ENCODE measurements around the gene SNAI3. TPM values are rescaled to one million over a fixed set of nuclear protein-coding genes. Genes with fewer than 3 reads are reported as not detected.

The SNAI3 gene
- total and polyA plus RNA-seq, 5 donors from 2014 or later: 10.4 to 17.4 (median 16.1) TPM

DNA sequence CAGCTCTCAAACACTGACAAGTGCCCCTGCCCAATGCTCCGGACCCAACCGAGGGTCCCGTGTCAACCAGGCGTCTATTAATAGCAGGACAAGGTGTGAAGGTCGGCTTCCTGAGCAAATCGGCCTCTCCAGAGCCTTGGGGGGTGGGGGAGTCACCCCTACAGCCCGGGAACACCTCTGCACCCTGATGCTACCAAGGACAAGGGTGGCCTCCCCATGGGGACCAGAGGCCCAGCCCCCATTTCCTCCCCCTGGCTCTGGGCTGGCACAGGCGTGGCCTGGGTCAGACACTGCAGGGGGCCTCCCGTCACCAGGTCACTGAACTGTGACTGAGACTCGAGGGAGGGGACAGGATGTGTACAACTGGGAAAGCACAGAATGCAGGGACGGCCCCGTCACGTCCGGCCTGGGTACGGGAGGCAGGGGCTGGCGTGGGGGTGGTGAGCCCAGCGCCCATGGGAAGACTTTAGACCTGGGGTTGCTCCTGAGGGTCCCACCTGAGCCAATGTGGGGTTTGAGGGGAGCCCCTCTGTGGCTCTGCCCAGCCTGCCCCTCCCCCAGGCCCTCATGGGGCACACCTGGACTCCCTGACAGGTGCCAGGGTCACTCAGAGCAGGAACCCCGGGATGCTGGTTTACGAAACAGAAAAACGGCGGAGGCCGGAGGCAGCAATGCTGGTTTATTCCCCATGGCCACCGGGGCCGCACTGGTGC, 34.9 kb downstream of the SNAI3 start:
- peak overlapping the region; percentile 91 to 97 (median 94) for H3K4me3 Mint-ChIP-seq
- H3K27ac ChIP-seq (ENCODE audit: insufficient read depth, low read length, poor library complexity, severe bottlenecking): peak overlapping the region; percentile 92
- H3K4me1 Mint-ChIP-seq: peaks cover 0 to 23% (median 7%) of the 10 kb centered on the region in 4 donors
- H3K27me3 Mint-ChIP-seq: no peaks in the 10 kb centered on the region
- DNase-seq (peak; percentile 66 to 93 (median 76)), ATAC-seq (ENCODE audit: low read depth in 2 of 2) (peak; percentile 74 to 77)
- H3K27ac Mint-ChIP-seq: peak overlapping the region; percentile 38 to 97 (median 92)
- no peaks in the 10 kb centered on the region for H3K27me3 ChIP-seq (ENCODE audit: control insufficient read depth, insufficient read depth, low read length)
- peak overlapping the region; percentile 65 for H3K4me3 ChIP-seq (ENCODE audit: low read depth, low read length)
- H3K4me1 ChIP-seq (ENCODE audit: control insufficient read depth, insufficient read depth, low read length, poor library complexity, severe bottlenecking): peaks cover 44% of the 10 kb centered on the region
- peaks cover 0 to 4% (median 0%) of the 10 kb centered on the region in 7 donors for H3K9me3 Mint-ChIP-seq
- no peaks in the 10 kb centered on the region for H3K9me3 ChIP-seq (ENCODE audit: control insufficient read depth in 2 of 2, low read length in 2 of 2)
- no peaks in the 10 kb centered on the region for H3K36me3 ChIP-seq (ENCODE audit: control insufficient read depth, insufficient read depth, low read length)
- peaks cover 9% of the 10 kb centered on the region for H3K36me3 Mint-ChIP-seq

- peaks cover 0 to 26% (median 7%) of the 10 kb centered on the region in 4 donors for H3K4me1 Mint-ChIP-seq
- peaks cover 9% of the 10 kb centered on the region for H3K36me3 Mint-ChIP-seq
- Histone ChIP-seq H3K27me3 (ENCODE audit: control insufficient read depth, insufficient read depth, low read length) (no peaks in the 10 kb centered on the region), H3K4me1 (ENCODE audit: control insufficient read depth, insufficient read depth, low read length, poor library complexity, severe bottlenecking) (peaks cover 44% of the 10 kb centered on the region), H3K4me3 (ENCODE audit: low read depth, low read length) (peak within 1 kb of the TSS; percentile 67), H3K9me3 (ENCODE audit: control insufficient read depth in 2 of 2, low read length in 2 of 2) (no peaks in the 10 kb centered on the region), H3K36me3 (ENCODE audit: control insufficient read depth, insufficient read depth, low read length) (no peaks in the 10 kb centered on the region), H3K27ac (ENCODE audit: insufficient read depth, low read length, poor library complexity, severe bottlenecking) (peak within 1 kb of the TSS; percentile 92)
- H3K27ac Mint-ChIP-seq: peak within 1 kb of the TSS; percentile 38 to 97 (median 92)
- H3K4me3 Mint-ChIP-seq: peak within 1 kb of the TSS; percentile 91 to 97 (median 94)
- DNase-seq (peak; percentile 77 to 89 (median 79)), ATAC-seq (ENCODE audit: low read depth in 2 of 2) (peak; percentile 83 to 85)
- peaks cover 0 to 4% (median 0%) of the 10 kb centered on the region in 7 donors for H3K9me3 Mint-ChIP-seq
- no peaks in the 10 kb centered on the region for H3K27me3 Mint-ChIP-seq
Observed at GRCh38 chr16:88650749-88651275, 35.5 kb downstream of the SNAI3 start, which contains the start of gene CYBA. CYBA (minus strand) TSS chr16:88651053; CDS start chr16:88651013, 40 bp downstream.

GRCh38 chr16:88649924-88650748, 36.2 kb downstream of the SNAI3 start:
- Mint-ChIP-seq H3K36me3 (peaks cover 11% of the 10 kb centered on the region), H3K4me1 (peaks cover 0 to 27% (median 7%) of the 10 kb centered on the region in 4 donors), H3K9me3 (peaks cover 0 to 4% (median 0%) of the 10 kb centered on the region in 7 donors), H3K27ac (peak overlapping the region in 2 of 3 donors; percentile 35 to 93), H3K4me3 (peak overlapping the region; percentile 91 to 97 (median 94)), H3K27me3 (no peaks in the 10 kb centered on the region)
- Histone ChIP-seq H3K27ac (ENCODE audit: insufficient read depth, low read length, poor library complexity, severe bottlenecking) (peak overlapping the region; percentile 92), H3K4me1 (ENCODE audit: control insufficient read depth, insufficient read depth, low read length, poor library complexity, severe bottlenecking) (peaks cover 44% of the 10 kb centered on the region), H3K4me3 (ENCODE audit: low read depth, low read length) (peak overlapping the region; percentile 67), H3K36me3 (ENCODE audit: control insufficient read depth, insufficient read depth, low read length) (no peaks in the 10 kb centered on the region), H3K9me3 (ENCODE audit: control insufficient read depth in 2 of 2, low read length in 2 of 2) (no peaks in the 10 kb centered on the region), H3K27me3 (ENCODE audit: control insufficient read depth, insufficient read depth, low read length) (no peaks in the 10 kb centered on the region)
- DNase-seq (peak in 2 of 3 donors; percentile 56), ATAC-seq (ENCODE audit: low read depth in 2 of 2) (peak; percentile 5 to 10)

DNA sequence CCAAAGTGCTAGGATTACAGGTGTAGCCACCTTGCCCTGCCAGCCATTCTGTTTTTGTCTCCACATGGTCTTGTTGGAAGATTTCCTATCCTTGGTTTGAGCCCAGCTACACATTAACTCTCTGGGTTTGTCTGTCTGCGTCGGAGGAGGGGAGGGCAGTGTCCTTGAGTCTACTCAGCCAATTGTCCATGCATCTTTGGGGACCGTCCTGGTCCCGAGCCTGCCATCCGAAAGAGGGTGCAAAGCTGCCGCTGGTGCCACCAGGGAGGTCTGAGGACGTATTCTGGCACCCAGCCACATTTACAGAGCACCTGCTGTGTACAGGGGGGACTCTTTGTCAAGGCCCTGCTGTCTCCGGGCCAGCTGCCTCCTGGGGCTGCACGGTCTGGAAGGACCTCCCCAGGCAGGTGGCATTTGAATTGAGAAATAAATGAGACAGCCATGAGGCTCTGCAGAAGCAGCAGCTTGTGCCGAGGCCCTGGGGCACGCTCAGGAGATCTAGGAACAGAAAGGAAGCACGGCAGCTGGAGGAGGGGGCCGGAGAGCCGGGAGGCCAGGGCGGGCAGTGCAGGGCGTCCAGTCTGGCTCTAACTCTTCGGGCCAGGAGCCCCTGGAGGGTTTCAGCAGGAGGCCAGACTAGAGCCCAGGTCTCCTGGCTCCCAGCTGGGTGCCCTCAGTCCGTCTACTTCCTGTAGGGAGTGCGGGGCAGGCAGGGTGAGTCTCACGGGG, 36.9 kb downstream of the SNAI3 start:
- H3K27me3 Mint-ChIP-seq: no peaks in the 10 kb centered on the region
- H3K36me3 Mint-ChIP-seq: peaks cover 12% of the 10 kb centered on the region
- DNase-seq: no peak
- H3K27ac ChIP-seq (ENCODE audit: insufficient read depth, low read length, poor library complexity, severe bottlenecking): peak overlapping the region; percentile 92
- no peaks in the 10 kb centered on the region for H3K27me3 ChIP-seq (ENCODE audit: control insufficient read depth, insufficient read depth, low read length)
- H3K36me3 ChIP-seq (ENCODE audit: control insufficient read depth, insufficient read depth, low read length): no peaks in the 10 kb centered on the region
- peak overlapping the region; percentile 91 to 97 (median 94) for H3K4me3 Mint-ChIP-seq
- peaks cover 0 to 35% (median 10%) of the 10 kb centered on the region in 4 donors for H3K4me1 Mint-ChIP-seq
- peaks cover 44% of the 10 kb centered on the region for H3K4me1 ChIP-seq (ENCODE audit: control insufficient read depth, insufficient read depth, low read length, poor library complexity, severe bottlenecking)
- peak overlapping the region; percentile 76 to 89 (median 79) for H3K27ac Mint-ChIP-seq
- no peak for ATAC-seq (ENCODE audit: low read depth in 2 of 2)
- H3K9me3 Mint-ChIP-seq: peaks cover 0 to 4% (median 0%) of the 10 kb centered on the region in 7 donors
- H3K9me3 ChIP-seq (ENCODE audit: control insufficient read depth in 2 of 2, low read length in 2 of 2): no peaks in the 10 kb centered on the region
- peak overlapping the region; percentile 19 for H3K4me3 ChIP-seq (ENCODE audit: low read depth, low read length)

GRCh38 chr16:88647178-88648070, 38.9 kb downstream of the SNAI3 start:
- Histone ChIP-seq H3K27me3 (ENCODE audit: control insufficient read depth, insufficient read depth, low read length) (no peaks in the 10 kb centered on the region), H3K27ac (ENCODE audit: insufficient read depth, low read length, poor library complexity, severe bottlenecking) (no peak overlapping the region), H3K4me3 (ENCODE audit: low read depth, low read length) (no peak overlapping the region), H3K4me1 (ENCODE audit: control insufficient read depth, insufficient read depth, low read length, poor library complexity, severe bottlenecking) (peaks cover 44% of the 10 kb centered on the region), H3K9me3 (ENCODE audit: control insufficient read depth in 2 of 2, low read length in 2 of 2) (no peaks in the 10 kb centered on the region), H3K36me3 (ENCODE audit: control insufficient read depth, insufficient read depth, low read length) (peaks cover 9% of the 10 kb centered on the region)
- DNase-seq: no peak
- H3K9me3 Mint-ChIP-seq: peaks cover 0 to 4% (median 0%) of the 10 kb centered on the region in 7 donors
- H3K36me3 Mint-ChIP-seq: peaks cover 12% of the 10 kb centered on the region
- no peaks in the 10 kb centered on the region for H3K27me3 Mint-ChIP-seq
- H3K27ac Mint-ChIP-seq: no peak overlapping the region
- ATAC-seq (ENCODE audit: low read depth in 2 of 2): no peak
- peaks cover 0 to 35% (median 14%) of the 10 kb centered on the region in 4 donors for H3K4me1 Mint-ChIP-seq
- H3K4me3 Mint-ChIP-seq: peak overlapping the region in 2 of 4 donors; percentile 38 to 63

- H3K36me3 Mint-ChIP-seq: peaks cover 12% of the 10 kb centered on the region
- peak overlapping the region; percentile 14 for H3K27ac ChIP-seq (ENCODE audit: insufficient read depth, low read length, poor library complexity, severe bottlenecking)
- DNase-seq (no peak), ATAC-seq (ENCODE audit: low read depth in 2 of 2) (no peak)
- no peaks in the 10 kb centered on the region for H3K27me3 ChIP-seq (ENCODE audit: control insufficient read depth, insufficient read depth, low read length)
- no peak overlapping the region for H3K4me3 ChIP-seq (ENCODE audit: low read depth, low read length)
- H3K36me3 ChIP-seq (ENCODE audit: control insufficient read depth, insufficient read depth, low read length): peaks cover 9% of the 10 kb centered on the region
- no peaks in the 10 kb centered on the region for H3K27me3 Mint-ChIP-seq
- peaks cover 0 to 2% (median 0%) of the 10 kb centered on the region in 7 donors for H3K9me3 Mint-ChIP-seq
- H3K9me3 ChIP-seq (ENCODE audit: control insufficient read depth in 2 of 2, low read length in 2 of 2): no peaks in the 10 kb centered on the region
- H3K4me3 Mint-ChIP-seq: peak overlapping the region in 2 of 4 donors; percentile 51 to 63
- no peak overlapping the region for H3K27ac Mint-ChIP-seq
- peaks cover 0 to 34% (median 14%) of the 10 kb centered on the region in 4 donors for H3K4me1 Mint-ChIP-seq
- H3K4me1 ChIP-seq (ENCODE audit: control insufficient read depth, insufficient read depth, low read length, poor library complexity, severe bottlenecking): peaks cover 35% of the 10 kb centered on the region
Observed at GRCh38 chr16:88646345-88647034, 39.8 kb downstream of the SNAI3 start.
